GM18520 (cell line): Measurements from ENCODE around the gene CHCHD6.

Experiments used
- ATAC-seq: cut with Tn5 transposase; IDR thresholded peaks from one replicate; pipeline ENCODE4 v1.9.1; 2021; ENCODE audit not compliant: unreplicated experiment

Gene CHCHD6

DNA sequence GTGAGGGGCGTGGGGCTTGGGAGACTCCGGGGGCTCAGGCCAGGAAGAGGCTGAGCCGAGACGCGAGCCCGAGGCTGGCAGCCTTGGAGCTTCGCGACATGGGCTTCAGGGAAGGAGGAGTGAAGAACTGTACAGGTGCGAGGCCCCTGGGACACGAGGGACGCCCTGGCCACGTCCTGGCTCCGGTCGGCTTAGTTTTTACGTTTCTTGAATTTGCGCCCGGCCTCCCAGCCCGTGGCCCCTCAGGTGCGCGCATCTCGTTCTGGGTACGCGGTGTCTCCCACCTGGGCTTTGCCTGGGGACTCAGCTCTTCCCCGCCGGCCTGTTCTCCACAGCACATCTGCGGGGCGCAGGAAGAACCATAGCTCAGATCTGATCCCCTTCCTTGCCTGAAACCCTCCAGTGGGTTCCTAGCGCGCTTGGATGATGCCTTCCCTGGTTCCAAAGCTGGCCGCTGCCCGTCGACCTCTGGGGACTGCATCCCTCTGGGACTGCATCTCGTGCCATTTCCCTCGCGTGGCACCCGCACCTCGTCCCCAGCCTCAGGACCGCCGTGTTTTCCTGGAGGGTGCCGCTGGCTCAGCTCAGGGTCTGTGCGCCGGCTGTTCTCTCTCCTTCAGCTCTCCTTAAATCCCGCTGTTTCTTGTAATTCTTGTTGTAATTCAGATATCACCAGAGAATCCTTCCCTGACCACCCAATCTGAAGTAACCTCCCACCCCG is 614 bp downstream of the CHCHD6 start:
- no peak for ATAC-seq

DNA sequence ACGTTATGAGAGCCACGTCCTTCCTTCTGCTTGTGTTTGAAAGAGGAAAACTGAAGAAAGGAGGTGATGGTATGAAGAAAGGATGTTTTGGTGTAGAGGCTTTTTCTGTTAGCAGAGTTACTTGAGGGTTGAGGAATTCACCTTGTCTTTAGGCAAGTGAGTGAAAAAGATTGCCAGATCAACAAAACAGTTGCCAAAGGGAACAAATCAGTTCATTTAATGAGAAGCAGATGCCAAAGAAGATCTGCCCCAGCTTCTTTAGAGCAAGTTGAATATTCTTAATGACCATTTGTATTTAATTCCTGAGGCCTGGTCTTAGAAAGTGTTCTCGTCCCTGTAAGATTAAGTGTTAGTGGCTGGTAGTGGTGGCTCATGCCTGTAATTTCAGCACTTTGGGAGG is 2.6 kb downstream of the CHCHD6 start:
- ATAC-seq = no peak

DNA sequence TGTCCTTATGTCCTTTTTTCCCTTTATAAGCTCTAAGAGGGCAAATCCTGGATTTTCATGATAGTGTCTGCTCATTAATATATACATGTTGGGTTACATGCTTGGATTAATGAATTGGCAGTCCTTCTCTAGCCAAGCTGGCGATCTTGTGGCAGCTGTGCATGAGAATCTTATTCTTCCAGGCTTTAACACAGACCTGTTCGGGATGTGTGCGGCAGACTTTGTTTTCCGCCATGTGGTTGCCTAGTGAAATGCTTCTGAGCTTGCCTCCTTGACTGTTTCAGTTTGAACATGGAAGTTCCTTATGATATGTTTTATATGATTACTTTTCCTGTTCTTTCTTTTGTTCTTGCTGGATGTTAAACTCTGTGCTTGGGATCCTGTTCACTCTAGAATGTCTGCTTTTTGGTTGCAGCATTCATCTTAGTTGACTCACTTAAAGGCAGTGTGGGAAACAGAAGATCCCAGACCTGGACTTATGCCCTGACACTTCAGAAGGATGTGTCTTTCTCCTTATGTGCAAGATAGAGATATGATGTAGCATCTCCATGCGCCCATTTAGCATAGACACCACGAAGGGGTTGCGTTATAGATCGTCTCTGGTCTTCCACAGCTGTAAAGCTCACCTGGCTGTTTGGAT is 7.2 kb downstream of the CHCHD6 start:
- no peak for ATAC-seq

DNA sequence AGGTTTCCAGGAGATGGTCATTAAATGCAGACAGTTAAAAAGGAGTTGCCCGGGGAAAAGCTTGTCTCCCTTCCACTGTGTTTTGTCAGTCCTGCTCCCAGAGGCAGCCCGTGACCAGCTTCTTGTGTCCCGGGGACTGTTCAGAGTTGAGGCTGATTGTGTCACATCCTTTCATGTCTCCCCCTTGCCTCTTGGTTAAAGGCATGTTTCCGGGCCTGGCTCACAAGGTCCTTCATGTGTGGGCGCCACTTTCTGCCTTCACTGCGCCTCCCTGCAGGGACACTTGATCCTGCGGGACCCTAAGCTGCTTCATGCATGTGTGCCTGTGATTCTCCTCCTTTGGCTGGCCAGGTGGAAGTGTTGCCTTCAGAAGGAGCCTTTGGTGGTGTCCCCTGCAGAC is 9.2 kb downstream of the CHCHD6 start:
- no peak for ATAC-seq

DNA sequence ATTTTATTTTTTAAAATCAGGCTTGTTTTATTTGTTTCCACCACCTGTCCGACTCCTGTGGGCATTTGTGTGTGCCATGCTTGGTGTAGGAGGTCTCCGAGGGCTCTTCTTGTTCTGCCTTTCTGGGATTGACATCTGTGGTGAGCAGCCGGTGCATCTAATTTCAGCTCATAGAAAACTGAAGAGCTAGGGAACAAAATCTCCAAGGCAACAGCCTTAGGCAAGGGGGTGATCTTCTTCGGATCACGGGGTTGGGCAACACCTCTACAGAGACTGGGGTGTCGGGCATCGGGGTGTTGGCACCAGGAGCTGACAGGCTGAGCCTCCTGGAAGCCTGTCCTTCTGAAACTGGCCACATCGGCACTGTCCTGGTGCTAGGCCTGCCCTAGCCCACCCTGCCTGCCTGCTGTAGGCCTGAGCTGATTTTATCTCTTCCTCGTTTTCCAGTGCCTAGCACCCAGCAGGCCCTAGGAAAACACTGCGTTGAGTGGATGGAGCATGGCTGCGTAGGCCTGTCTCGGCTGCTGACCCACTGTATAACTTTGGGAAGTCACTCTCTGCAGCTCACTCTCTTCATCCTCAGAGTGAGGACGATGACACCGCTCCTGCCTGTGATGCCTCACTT is 10.3 kb downstream of the CHCHD6 start:
- ATAC-seq = no peak

DNA sequence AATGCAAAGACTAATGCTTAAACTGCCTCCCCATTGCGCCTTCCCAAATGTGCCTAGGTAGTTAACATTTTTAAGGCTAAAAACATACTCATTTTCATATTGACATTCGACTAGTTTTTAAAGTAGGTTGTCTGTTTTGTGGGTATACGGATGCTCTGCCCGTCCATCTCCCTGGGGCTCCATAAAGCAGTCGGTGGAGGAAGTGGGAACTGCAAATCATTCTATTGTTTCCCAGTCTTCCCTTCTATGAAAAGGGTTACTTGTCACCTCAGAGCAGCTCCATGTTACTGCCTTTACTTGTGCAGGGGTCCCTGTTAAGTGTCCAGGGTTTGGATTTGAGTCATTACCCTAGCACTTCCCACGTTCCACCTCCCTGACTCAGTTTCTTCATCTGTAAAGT is 10.9 kb downstream of the CHCHD6 start:
- no peak for ATAC-seq

DNA sequence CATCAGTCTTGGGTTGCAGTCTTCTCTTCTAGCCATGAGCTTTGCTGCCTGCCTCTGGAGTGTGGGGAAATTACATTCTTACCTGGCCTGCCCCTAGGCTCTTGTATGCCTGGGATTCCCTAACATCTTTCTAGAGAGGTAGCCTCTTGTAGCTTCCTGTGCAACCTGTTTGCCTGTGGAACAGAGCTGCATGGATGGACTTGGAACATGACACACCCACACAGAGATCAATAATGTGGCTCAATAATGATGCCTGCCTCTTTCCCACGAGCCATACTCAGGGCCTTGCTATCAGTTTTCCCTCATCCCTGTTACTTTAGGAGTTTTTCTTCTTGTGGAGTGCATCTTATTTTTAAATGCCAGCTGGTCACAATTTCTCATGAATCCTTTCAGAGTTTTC is 11.4 kb downstream of the CHCHD6 start:
- no peak for ATAC-seq

DNA sequence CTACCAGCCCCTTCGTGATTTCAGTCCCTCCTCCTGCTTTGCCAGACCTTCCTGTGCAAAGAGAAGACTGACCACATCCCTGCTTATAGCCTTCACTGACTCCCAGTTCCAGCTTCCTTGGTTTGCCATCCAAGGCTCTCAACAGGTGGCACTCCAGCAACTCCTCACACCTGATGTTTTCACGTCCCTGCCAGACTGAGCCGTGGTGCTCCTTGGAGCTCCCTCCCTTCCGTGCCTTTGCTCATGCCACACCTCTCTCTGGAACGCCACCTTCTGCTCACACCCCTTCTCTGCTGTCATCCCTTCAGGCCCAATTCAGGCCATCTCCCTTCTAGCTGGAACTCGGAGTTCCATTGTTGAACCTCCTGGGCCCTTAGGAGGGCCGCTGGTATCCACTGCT is 12.0 kb downstream of the CHCHD6 start:
- ATAC-seq = no peak

DNA sequence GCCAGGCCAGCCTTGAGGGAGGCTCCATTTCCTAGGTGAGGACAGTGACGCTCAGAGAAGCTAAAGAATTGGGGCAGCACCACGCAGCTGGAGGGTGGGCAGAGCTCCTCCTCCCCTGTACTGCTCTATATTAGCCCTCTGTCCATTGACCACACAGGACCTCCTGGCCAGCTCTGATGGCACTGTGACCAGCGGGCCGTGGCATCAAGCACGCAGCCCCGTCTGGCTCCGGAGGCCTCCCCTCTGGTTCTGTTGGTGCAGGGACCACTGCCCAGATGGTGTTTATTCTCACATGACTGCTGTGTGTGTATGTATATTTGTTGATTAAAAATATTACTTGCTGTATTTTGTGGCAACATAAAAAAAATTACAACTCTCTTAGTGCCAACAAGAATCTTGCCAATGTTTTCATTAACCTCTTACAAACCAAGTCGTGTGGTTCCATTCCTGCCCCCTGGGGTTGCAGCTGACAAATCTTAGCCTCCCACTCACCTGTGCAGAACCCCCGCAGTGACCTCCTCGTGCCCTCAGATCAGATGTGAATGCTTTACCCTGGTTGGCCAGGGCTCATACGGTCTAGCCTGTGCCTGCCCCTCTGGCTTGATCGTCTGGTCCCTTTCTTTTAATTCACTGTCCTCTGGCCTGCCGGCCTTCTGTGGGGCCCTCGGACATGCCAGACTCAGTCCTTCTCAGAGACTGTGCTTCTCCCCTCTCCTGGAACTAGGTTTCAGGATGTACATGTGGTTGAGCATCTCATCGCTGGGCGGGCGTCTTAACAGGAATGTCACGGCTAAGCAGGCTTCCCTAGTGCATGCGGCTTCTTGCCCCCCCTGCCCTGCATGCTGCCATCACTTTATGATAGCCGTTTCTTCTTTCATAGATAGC is 14.8 kb downstream of the CHCHD6 start:
- ATAC-seq = no peak

DNA sequence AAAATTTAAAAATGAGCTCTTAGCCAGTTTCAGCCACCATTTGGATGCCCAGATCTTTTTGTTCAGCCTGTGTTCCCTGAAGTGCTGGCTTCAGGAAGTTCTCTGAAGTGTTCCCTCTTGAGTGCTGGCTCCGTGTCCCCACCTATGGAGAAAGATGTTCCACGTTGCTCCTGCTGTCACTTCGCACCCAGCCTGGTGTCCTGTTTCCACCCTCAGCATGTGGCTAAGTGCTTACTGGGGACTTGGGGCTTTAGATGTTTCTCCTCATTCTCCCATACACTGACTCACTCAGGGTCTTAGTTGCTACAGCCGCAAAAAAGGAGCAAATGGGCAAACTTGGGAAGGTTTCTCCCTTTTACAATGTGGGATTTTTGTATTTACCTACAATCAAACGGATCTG is 16.6 kb downstream of the CHCHD6 start:
- ATAC-seq = no peak

DNA sequence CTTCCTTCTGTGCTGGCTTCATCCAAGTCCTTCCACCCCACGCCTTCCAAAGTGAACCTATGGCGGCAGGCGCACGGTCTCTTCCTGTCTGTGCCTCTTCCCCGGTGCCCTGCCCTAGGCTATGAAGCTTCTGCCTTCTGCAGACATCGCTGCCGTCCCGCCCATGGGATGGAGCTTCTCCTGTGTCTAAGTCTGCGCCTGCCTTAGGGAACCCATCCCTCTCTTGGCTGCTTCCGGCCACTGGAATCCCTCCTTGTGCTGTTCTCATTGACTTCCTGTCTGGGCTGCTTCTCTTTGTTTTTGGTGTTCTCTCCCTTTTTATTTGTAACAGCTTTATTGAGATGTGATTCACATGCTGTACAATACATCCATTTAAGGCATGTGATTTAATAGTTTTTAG is 17.2 kb downstream of the CHCHD6 start:
- no peak for ATAC-seq

DNA sequence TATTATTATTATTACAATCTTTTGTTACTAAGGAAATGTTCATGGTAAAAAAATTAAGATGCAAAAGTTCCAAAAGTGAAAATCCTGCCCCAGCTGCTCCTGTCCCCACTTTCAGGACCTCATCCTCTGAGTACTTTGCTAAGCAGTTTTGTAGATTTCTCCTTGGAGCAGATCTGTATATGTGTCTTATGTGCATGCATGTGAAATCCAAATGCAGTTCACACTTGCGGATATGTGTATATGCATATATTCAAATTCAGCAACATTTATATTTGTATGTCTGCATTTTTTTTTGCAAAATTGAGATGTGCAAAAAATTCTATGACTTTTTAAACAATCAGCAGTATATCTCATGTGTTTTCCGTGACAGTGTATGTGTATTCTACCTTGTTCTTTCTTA is 19.2 kb downstream of the CHCHD6 start:
- ATAC-seq = no peak

DNA sequence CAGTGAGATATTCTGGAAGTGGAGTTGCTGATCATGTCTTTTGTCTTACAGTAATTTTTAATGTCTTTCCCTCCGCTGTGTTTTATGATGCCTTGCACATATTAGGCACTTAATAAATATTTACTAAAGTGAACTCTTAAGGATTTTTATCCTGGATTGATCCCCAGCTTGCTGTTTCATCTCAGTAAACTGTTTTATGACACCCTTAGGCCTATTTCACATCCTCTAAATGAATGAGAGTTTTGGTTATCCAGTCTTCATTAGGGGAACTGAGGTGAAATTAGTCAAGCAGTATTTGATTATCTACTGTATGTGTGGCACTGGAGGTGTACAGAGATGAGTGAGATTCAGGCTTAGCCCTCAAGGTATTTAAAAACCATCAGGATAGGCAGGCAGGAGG is 19.8 kb downstream of the CHCHD6 start:
- ATAC-seq = no peak

DNA sequence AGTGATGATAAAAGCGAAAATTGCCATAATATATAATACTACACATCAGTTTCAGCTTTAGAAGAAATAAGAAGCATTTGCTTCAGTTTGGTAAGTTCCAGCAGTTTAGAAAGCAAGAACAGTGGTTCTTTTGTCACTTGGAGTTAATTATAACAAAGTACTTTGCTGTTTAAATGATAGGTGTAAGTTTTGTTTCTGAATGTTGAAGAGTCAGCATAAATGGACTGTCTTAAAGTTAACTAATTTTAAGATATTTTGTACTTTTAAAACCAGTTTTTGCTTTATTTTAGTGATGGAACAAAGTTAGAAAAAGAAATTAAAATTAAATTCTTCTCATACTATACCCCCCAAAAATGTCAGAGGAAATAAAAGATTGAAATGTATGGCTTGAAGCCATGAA is 24.6 kb downstream of the CHCHD6 start:
- no peak for ATAC-seq

DNA sequence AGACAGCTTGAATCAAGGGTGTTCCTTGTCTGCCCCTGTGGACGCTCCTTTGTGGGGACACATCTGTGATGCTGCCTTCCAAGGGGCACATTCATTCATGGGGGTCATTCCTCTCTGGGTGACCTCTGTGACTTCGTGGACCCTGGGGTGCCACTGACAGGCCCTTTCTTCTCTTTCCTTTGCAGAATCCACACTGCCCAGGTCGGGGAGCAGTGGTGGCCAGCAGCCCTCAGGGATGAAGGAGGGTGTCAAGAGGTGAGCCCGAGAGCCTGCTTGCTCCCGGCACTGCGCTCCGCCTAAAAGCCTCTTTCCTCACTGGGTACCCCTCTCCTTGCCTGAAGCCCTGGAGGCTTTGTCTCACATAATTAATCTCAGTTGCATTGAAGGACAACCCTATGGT is 26.3 kb downstream of the CHCHD6 start:
- ATAC-seq = no peak

DNA sequence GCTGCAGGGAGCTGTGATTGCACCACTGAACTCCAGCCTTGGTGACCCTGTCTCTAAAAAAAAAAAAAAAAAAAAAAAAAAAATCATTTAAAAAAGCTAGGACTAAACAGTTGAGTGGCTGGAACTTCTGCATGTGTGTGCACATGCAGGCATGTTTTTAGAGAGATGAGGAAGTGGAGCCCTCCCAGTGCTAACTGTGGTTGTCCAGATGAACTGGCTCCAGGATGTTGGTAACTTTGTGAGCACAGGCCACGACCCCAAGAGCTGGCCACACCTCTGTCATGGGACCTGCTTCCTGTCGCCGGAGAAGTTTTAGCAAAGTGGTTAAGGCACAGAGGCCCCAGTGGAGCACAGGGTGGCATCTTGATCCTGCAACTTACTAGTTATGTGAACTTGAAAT is 27.0 kb downstream of the CHCHD6 start:
- ATAC-seq = no peak

DNA sequence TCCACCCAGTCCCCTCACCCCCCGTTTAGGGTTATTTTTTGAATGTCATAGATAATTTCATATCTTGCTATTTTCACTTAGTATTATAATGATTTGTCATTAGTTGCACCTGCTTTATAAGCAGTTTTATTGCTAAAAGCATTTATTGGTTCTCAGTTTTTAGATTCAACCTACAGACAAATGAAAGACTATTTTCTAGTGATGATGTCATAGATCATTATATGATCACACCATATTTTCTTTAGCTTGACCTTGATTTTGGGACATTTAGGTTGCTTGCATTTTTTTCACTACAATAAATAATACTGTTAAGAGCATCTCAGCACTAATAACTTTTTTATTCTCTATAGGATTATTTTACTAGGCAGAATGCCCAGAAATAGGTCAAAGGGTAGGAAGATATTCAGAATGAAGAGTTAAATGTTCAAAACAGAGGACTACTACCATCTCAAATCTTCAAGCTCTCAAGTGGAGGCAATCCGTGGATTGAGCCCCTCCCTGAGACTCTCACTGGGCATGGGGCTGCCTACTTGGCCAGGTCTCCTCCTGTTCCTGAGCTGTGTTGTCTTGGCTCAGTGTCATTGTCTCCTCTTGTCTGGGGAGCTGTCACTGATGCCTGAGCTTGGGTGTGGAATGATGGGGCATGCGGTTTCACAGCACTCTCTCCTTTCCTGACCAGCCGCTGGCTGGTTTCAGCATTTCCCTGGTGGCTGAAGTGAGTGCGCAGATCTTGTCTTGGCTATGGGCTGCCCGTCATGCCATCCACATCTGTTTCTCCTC is 28.4 kb downstream of the CHCHD6 start:
- ATAC-seq = no peak

DNA sequence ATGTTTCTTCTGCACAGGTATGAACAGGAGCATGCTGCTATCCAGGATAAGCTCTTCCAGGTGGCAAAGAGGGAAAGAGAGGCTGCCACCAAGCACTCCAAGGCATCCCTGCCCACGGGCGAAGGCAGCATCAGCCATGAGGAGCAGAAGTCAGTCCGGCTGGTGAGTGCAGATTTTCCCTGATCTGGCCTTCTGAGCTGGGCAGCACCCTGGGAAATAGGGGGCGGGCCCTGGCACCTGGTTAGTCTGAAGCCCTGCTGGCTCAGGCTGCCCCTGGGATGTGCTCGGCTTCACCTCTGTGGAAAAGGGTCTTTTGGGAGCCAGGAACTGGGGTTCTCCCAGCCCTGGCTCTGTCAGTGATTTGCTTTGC is 29.0 kb downstream of the CHCHD6 start:
- no peak for ATAC-seq

DNA sequence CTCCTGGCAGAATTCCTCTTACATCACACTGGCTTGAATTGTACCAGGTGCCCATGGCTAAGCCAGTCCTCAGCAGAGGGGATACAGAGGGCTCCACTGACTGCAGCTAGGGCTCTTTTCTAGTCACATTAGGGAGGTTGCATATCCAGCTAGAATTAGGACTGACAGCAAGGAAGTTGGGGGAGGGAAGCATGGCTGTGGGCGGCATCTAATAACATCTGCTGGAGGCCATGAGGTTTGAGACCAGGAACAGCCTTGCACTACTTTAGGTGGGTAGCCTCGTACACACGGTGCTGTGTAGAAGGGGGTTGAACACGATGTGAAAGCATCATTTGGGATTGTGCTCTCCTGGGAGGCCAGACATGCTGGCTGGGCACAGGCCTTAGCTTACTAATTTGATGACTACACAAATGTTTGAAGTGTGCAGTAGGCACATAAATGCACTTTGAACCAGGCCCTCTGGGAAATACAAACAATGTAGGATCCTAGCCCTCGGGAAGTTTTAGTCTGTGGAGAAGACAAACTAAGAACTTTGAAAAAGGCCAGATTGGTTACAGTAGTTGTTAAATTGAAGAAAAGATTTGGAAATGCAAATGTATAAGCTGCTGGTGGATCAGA is 30.2 kb downstream of the CHCHD6 start:
- ATAC-seq = no peak

DNA sequence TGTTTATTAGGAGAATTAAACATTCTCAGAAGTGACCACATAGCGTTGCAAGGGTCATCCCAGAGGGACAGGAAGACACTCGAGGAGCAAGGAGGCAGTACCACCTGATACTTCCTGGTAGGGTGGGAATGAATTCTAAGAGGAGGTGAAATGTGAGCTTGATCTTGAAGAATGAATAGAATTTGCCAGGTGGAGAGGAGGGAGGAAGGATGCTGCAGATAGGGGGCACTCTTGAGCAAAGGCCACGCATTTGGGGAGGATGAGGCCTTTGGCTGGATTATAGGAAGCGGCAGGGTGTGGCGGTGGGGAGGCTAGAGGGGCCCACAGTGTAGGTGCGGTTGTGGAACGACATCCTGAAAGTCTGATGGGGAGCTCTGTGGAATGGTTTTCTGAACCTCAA is 33.5 kb downstream of the CHCHD6 start:
- no peak for ATAC-seq
